Activated CD8-positive, alpha-beta T cell treated with anti-CD3 and anti-CD28 coated beads for 36 hours (primary cell): Measurements from ENCODE around the gene IL1RAPL2. TPM values are rescaled to one million over a fixed set of nuclear protein-coding genes. Genes with fewer than 3 reads are reported as not detected.

Source experiments
- ATAC-seq: fragments of 200-7000 bp; cut with Tn5 transposase; one replicate; pipeline ENCODE4 v1.10.0; 2021; ENCODE audit warnings: mild to moderate bottlenecking, moderate library complexity
- CTCF ChIA-PET: fragments of 350-600 bp; sonication (Branson Sonifier 250); formaldehyde crosslinking; loops from one replicate; lab custom pipeline; 2021; ENCODE audit warnings: antibody characterized with exemption; lab: Charles Lee
- POLR2A ChIA-PET: fragments of 350-600 bp; sonication (Branson Sonifier 250); formaldehyde crosslinking; loops from one replicate; lab custom pipeline; 2021; ENCODE audit warnings: antibody characterized with exemption; lab: Charles Lee
- DNase-seq: peaks from one replicate; pipeline ENCODE4 v3.0.0-alpha.2; 2020
- H3K27ac Mint-ChIP-seq: one replicate; pipeline ENCODE4 v1.8.0; 2021; ENCODE audit warnings: mild to moderate bottlenecking, mixed read lengths
- H3K27me3 Mint-ChIP-seq: one replicate; pipeline ENCODE4 v1.8.0; 2021; ENCODE audit warnings: mixed read lengths
- H3K36me3 Mint-ChIP-seq: one replicate; pipeline ENCODE4 v1.8.0; 2021; ENCODE audit warnings: low read depth, mixed read lengths
- H3K4me1 Mint-ChIP-seq: one replicate; pipeline ENCODE4 v1.8.0; 2021; ENCODE audit warnings: low read depth, mixed read lengths
- H3K4me3 Mint-ChIP-seq: one replicate; pipeline ENCODE4 v1.8.0; 2021; ENCODE audit warnings: mild to moderate bottlenecking, moderate library complexity, mixed read lengths
- H3K9me3 Mint-ChIP-seq: one replicate; pipeline ENCODE4 v1.8.0; 2021; ENCODE audit warnings: mixed read lengths
- CTCF ChIP-seq: fragments of 200-600 bp; IDR thresholded peaks from one replicate; pipeline ENCODE4 v1.8.0; 2022; ENCODE audit warnings: antibody characterized with exemption, mild to moderate bottlenecking
- intact Hi-C: fragments of 100-400 bp; cut with micrococcal nuclease; formaldehyde crosslinking; loops from one replicate; pipeline ENCODE4 v1.10.0; 2022
- total RNA-seq, 2 experiments: library from RNA; stranded (reverse); gene quantifications; one replicate each; pipeline ENCODE4 v1.2.3, GENCODE V29; 2021

IL1RAPL2 gene
- total RNA-seq, 2 experiments from 2014 or later: not detected

- no peaks in the 10 kb centered on the region for H3K4me1 Mint-ChIP-seq
These were observed 711.1 kb downstream of the IL1RAPL2 start for GRCh38 chrX:105277132-105277531.

GRCh38 chrX:105282077-105282476, 716.1 kb downstream of the IL1RAPL2 start:
- no peaks in the 10 kb centered on the region for H3K36me3 Mint-ChIP-seq
- no peaks in the 10 kb centered on the region for H3K4me1 Mint-ChIP-seq
- no peaks in the 10 kb centered on the region for H3K27me3 Mint-ChIP-seq
- no peak overlapping the region for H3K4me3 Mint-ChIP-seq
- no peak overlapping the region for H3K27ac Mint-ChIP-seq
- DNase-seq (no peak), ATAC-seq (no peak)
- H3K9me3 Mint-ChIP-seq: peaks cover 2% of the 10 kb centered on the region
- intact Hi-C loops: no loop called here
- ChIA-PET POLR2A (no interaction called here), CTCF (no interaction called here)
- no peak for TF ChIP-seq CTCF

More at GRCh38 chrX:105277132-105277531, 711.1 kb downstream of the IL1RAPL2 start:
- CTCF ChIA-PET: no interaction called here
- H3K27me3 Mint-ChIP-seq: no peaks in the 10 kb centered on the region
- DNase-seq: no peak
- no peak for ATAC-seq
- peaks cover 2% of the 10 kb centered on the region for H3K9me3 Mint-ChIP-seq
- POLR2A ChIA-PET: no interaction called here
- intact Hi-C loops: no loop called here
- no peak for TF ChIP-seq CTCF
- no peak overlapping the region for H3K27ac Mint-ChIP-seq
- H3K36me3 Mint-ChIP-seq: no peaks in the 10 kb centered on the region
- no peak overlapping the region for H3K4me3 Mint-ChIP-seq

- Mint-ChIP-seq H3K4me3 (no peak overlapping the region), H3K9me3 (no peaks in the 10 kb centered on the region), H3K27ac (no peak overlapping the region), H3K36me3 (no peaks in the 10 kb centered on the region), H3K4me1 (no peaks in the 10 kb centered on the region), H3K27me3 (no peaks in the 10 kb centered on the region)
- TF ChIP-seq CTCF: no peak
- DNase-seq (no peak), ATAC-seq (no peak)
- intact Hi-C loops: no loop called here
- POLR2A ChIA-PET: no interaction called here
- CTCF ChIA-PET: no interaction called here
These were observed 731.0 kb downstream of the IL1RAPL2 start for GRCh38 chrX:105297041-105297440.

GRCh38 chrX:105299286-105299685, 733.3 kb downstream of the IL1RAPL2 start:
- no peak for TF ChIP-seq CTCF
- Mint-ChIP-seq H3K36me3 (no peaks in the 10 kb centered on the region), H3K27ac (no peak overlapping the region), H3K27me3 (no peaks in the 10 kb centered on the region), H3K9me3 (no peaks in the 10 kb centered on the region), H3K4me3 (no peak overlapping the region), H3K4me1 (no peaks in the 10 kb centered on the region)
- no peak for ATAC-seq
- intact Hi-C loops: no loop called here
- CTCF ChIA-PET: no interaction called here
- POLR2A ChIA-PET: no interaction called here
- DNase-seq: no peak

GRCh38 chrX:105302246-105302645, 736.2 kb downstream of the IL1RAPL2 start:
- POLR2A ChIA-PET: no interaction called here
- no peaks in the 10 kb centered on the region for H3K9me3 Mint-ChIP-seq

More at GRCh38 chrX:105302246-105302645, 736.2 kb downstream of the IL1RAPL2 start:
- DNase-seq (no peak), ATAC-seq (no peak)
- Mint-ChIP-seq H3K4me1 (no peaks in the 10 kb centered on the region), H3K4me3 (no peak overlapping the region), H3K27ac (no peak overlapping the region), H3K36me3 (no peaks in the 10 kb centered on the region), H3K27me3 (no peaks in the 10 kb centered on the region)
- no peak for TF ChIP-seq CTCF
- intact Hi-C loops: no loop called here
- CTCF ChIA-PET: no interaction called here
